Stimulated activated CD4-positive, alpha-beta T cell treated with anti-CD3 and anti-CD28 coated beads, Interleukin-4, amount 100 ng/mL, for 48 hours (primary cell): ENCODE data around the gene BCAS1.

Source experiments
- DNase-seq, 2 donors: peaks; one replicate each; pipeline ENCODE4 v3.0.0-alpha.2; 2020; ENCODE audit warnings: low read depth in 2 of 2

BCAS1 gene

GRCh38 chr20:53905019-53905819 lies 165.2 kb downstream of the BCAS1 start:
- no peak for DNase-seq

GRCh38 chr20:53904261-53904660 lies 166.1 kb downstream of the BCAS1 start:
- no peak for DNase-seq

GRCh38 chr20:53903652-53903987 lies 166.8 kb downstream of the BCAS1 start:
- no peak for DNase-seq

GRCh38 chr20:53902968-53903651 lies 167.3 kb downstream of the BCAS1 start:
- no peak for DNase-seq

DNA sequence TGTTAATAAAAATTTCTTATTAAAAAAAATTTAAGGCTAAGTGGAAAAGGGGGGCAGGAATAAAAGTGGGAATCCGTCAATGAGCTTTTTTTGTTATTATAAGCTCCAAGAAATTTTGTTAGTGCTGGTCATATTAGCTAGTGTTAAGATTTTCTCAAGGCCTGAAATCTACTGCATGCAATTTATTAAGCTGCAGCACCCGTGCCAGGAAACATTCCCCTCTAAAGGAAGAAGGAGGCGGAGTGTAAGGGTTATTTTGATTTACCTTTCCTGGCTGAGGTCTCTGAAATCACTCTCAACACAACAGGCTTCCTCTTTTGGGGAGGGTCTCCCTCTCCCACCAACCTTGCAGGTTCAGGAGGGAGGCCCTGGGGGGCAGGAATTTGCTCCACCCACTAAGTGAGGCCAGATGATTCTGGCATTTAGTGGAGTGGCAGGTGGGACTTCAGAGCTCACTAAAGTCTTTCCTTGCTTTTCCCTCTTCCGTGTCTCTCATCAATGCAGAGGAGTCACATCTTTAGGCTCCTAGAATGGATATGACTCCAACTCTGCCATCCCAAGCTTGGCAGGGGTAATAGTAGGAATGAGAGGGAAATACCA lies 168.8 kb downstream of the BCAS1 start:
- no peak for DNase-seq

DNA sequence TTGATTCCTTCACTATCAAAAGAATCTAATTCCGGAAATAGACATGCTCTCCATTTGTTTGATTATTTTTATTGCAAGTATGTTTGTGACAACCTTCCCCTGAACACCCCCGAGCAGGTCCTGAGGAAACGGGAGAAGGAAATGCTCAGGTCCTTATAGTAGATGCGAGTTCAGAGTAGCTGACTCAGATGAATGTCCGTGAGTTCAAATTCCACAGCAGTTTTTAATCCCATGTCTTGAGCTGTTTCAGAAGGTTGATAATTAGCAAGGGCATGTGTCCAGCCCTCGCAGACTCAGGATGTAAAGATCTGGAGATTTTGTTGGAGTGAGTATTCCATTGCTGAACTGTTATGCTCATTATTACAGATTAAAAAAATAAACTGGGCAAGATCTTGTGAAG lies 169.3 kb downstream of the BCAS1 start:
- no peak for DNase-seq

GRCh38 chr20:53900380-53900999 lies 169.9 kb downstream of the BCAS1 start:
- no peak for DNase-seq

- DNase-seq, result peak; percentile 55 to 74
Observed at GRCh38 chr20:53899351-53900167, 170.8 kb downstream of the BCAS1 start.

DNA sequence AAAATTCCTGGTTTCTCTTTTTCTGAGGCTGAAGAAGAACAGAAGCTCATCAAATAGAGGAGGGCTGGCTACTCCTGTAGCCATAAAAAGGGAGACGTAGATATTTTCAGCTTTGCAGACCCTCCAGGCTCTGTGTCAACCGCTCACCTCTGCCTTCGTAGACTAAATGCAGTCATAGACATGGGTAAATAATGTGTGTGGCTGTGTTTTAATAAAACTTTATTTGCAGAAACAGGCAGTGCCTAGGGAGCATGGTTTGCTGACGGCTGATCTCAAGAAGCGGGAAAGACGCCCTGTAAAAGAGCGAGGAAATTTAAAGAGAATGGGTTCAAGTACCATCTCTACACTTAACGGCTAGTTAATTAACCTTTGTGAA lies 171.8 kb downstream of the BCAS1 start:
- no peak for DNase-seq

- no peak for DNase-seq
Observed at GRCh38 chr20:53897884-53898555, 172.4 kb downstream of the BCAS1 start.

DNA sequence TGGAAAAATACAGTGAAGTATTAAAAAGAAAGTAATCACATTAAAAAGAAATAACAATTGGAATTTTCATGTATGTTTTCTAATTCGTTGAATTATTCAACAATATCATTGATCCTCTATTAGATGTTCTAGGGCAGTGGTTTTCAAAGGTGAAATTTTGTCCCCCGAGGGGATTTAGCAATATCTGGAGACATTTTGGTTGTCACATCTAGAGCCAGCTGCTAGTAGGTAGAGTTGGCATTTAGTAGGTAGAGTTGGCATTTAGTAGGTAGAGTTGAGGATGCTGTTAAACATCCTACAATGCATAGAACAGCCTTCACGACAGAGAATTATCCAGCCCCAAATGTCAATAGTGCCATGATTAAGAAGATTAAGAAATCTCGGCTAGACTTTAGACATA lies 173.7 kb downstream of the BCAS1 start:
- DNase-seq, result no peak

- DNase-seq, result no peak
Observed at GRCh38 chr20:53896041-53896440, 174.4 kb downstream of the BCAS1 start.

- DNase-seq, result no peak
Observed at GRCh38 chr20:53895385-53895755, 175.0 kb downstream of the BCAS1 start.

DNA sequence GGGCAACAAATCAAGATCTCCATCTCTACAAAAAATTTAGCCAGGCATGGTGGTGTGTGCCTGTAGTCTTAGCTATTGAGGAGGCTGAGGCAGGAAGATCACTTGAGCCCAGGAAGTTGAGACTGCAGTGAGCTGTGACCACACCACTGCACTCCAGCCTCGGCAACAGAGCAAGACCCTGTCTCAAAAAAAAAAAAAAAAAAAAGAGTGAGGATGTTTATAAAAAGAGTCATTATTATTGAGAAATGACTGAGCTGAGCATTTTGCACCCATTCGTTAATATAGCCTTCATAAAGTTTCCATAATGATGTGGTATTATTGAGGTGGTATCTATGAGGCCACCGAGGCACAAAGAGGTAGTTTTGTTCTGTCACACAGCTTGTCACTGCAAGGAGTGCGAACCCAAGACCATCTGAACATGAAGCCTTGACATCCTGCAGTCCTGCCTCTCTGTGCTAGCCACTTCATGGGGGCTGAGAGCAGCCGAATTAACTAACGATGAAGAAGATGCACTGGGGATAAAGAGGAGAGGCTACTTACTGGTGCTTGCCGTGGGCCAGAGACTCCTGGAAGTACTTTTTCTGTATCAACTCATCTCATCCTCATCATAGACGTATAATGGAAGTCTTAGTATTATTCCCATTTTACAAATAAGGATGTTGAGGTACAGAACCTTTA lies 175.5 kb downstream of the BCAS1 start:
- no peak for DNase-seq
